ENCODE measurements around the gene KCTD16.

The KCTD16 gene

GRCh38 chr5:144122641-144123040, 48.0 kb upstream of the KCTD16 start:
- Histone ChIP-seq H3F3A (ENCODE audit: low read depth) (no peaks in the 10 kb centered on the region), H3K79me2 (ENCODE audit: insufficient read depth, low read length) (no peaks in the 10 kb centered on the region), H3K4me3 (ENCODE audit: low read length, poor library complexity, severe bottlenecking) (no peak overlapping the region), H3K9ac (ENCODE audit: low read depth, low read length, poor library complexity, severe bottlenecking) (no peak overlapping the region), H3K9me3 (ENCODE audit: insufficient read depth, low read depth, low read length) (no peaks in the 10 kb centered on the region), H3K27me3 (ENCODE audit: insufficient read depth, low read length, poor library complexity, severe bottlenecking) (no peaks in the 10 kb centered on the region), H3K4me2 (ENCODE audit: low read depth, low read length, poor library complexity, severe bottlenecking) (no peak overlapping the region), H3K36me3 (ENCODE audit: insufficient read depth, low read length) (no peaks in the 10 kb centered on the region), H3K9me2 (replicated peaks; ENCODE audit: low read depth, low read length) (no peaks in the 10 kb centered on the region), H2AFZ (ENCODE audit: low read length) (no peak overlapping the region), H4K20me1 (ENCODE audit: insufficient read depth, low read length, poor library complexity, severe bottlenecking) (no peaks in the 10 kb centered on the region), H3K4me1 (ENCODE audit: insufficient read depth, low read length, poor library complexity, severe bottlenecking) (no peaks in the 10 kb centered on the region)
- TF ChIP-seq EZH2phosphoT487 (IDR thresholded peaks at IDR 0.05; ENCODE audit: borderline replicate concordance) (no peak), CTCF (conservative IDR thresholded peaks at IDR 0.05; ENCODE audit: low read length) (no peak)

- Histone ChIP-seq H3K9ac (ENCODE audit: low read depth, low read length, poor library complexity, severe bottlenecking) (no peak overlapping the region), H3K36me3 (ENCODE audit: insufficient read depth, low read length) (no peaks in the 10 kb centered on the region), H3K4me2 (ENCODE audit: low read depth, low read length, poor library complexity, severe bottlenecking) (no peak overlapping the region), H3K4me1 (ENCODE audit: insufficient read depth, low read length, poor library complexity, severe bottlenecking) (no peaks in the 10 kb centered on the region), H2AFZ (ENCODE audit: low read length) (no peak overlapping the region), H3K27me3 (ENCODE audit: insufficient read depth, low read length, poor library complexity, severe bottlenecking) (no peaks in the 10 kb centered on the region), H3K4me3 (ENCODE audit: low read length, poor library complexity, severe bottlenecking) (no peak overlapping the region), H4K20me1 (ENCODE audit: insufficient read depth, low read length, poor library complexity, severe bottlenecking) (no peaks in the 10 kb centered on the region), H3F3A (ENCODE audit: low read depth) (no peaks in the 10 kb centered on the region), H3K9me2 (replicated peaks; ENCODE audit: low read depth, low read length) (no peaks in the 10 kb centered on the region), H3K9me3 (ENCODE audit: insufficient read depth, low read depth, low read length) (no peaks in the 10 kb centered on the region), H3K79me2 (ENCODE audit: insufficient read depth, low read length) (no peaks in the 10 kb centered on the region)
- TF ChIP-seq EZH2phosphoT487 (IDR thresholded peaks at IDR 0.05; ENCODE audit: borderline replicate concordance) (no peak), CTCF (conservative IDR thresholded peaks at IDR 0.05; ENCODE audit: low read length) (no peak)
These were observed 45.4 kb upstream of the KCTD16 start for GRCh38 chr5:144125163-144125726.

- H3K4me2 ChIP-seq (ENCODE audit: low read depth, low read length, poor library complexity, severe bottlenecking): no peak overlapping the region
- H3K4me1 ChIP-seq (ENCODE audit: insufficient read depth, low read length, poor library complexity, severe bottlenecking): peaks cover 7% of the 10 kb centered on the region
- no peaks in the 10 kb centered on the region for H3K9me3 ChIP-seq (ENCODE audit: insufficient read depth, low read depth, low read length)
- H3F3A ChIP-seq (ENCODE audit: low read depth): no peaks in the 10 kb centered on the region
- H3K4me3 ChIP-seq (ENCODE audit: low read length, poor library complexity, severe bottlenecking): no peak overlapping the region
- H3K79me2 ChIP-seq (ENCODE audit: insufficient read depth, low read length): no peaks in the 10 kb centered on the region
- no peak overlapping the region for H2AFZ ChIP-seq (ENCODE audit: low read length)
- H3K9me2 ChIP-seq (replicated peaks; ENCODE audit: low read depth, low read length): no peaks in the 10 kb centered on the region
- H3K36me3 ChIP-seq (ENCODE audit: insufficient read depth, low read length): no peaks in the 10 kb centered on the region
- no peak overlapping the region for H3K9ac ChIP-seq (ENCODE audit: low read depth, low read length, poor library complexity, severe bottlenecking)
- no peak for TF ChIP-seq CTCF (conservative IDR thresholded peaks at IDR 0.05; ENCODE audit: low read length)
- no peak for TF ChIP-seq EZH2phosphoT487 (IDR thresholded peaks at IDR 0.05; ENCODE audit: borderline replicate concordance)
- H4K20me1 ChIP-seq (ENCODE audit: insufficient read depth, low read length, poor library complexity, severe bottlenecking): no peaks in the 10 kb centered on the region
- no peaks in the 10 kb centered on the region for H3K27me3 ChIP-seq (ENCODE audit: insufficient read depth, low read length, poor library complexity, severe bottlenecking)
These were observed 44.0 kb upstream of the KCTD16 start for GRCh38 chr5:144126707-144127106.

Measured in Loucy (cell line).